Esophagus squamous epithelium (tissue), 4 donors: ENCODE data around the gene GPR158.

Experiments used
- POLR2A ChIP-seq, 4 donors: fragments of 450-650 bp; IDR thresholded peaks; one replicate each; pipeline ENCODE4 v1.6.1; 2017; ENCODE audit warnings: antibody characterized with exemption in 4 of 4, mild to moderate bottlenecking in 4 of 4, moderate library complexity in 3 of 4
- TF ChIP-seq, protein P1 (sequence below), 6 experiments: fragments of 450-650 bp in 4 of 6; fragments of 200-600 bp in 2 of 6; sonication (generic) in 2 of 6; IDR thresholded peaks; one replicate each; pipeline ENCODE4 v1.5.1; 2016 to 2019; ENCODE audit warnings: antibody characterized with exemption in 6 of 6, mild to moderate bottlenecking in 4 of 6, moderate library complexity in 4 of 6

DNA sequence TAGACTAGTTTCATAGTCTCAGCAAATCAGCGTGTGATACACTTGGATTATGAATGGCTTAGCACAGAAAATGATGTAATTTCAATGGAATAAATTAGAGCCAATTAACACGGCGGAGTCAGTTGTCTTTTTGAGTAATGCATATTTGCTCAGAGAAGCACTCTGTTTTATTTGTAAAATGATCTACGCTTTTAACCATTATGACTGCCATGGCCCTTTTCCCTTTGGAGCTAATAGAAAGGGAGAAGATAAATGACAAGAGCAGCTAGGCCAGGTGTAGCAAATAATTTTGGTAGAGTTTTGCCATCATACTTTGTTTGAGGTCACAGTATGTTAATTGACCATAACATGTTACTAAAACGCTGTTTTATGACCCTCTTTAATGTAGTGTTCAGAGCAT is 86.8 kb downstream of the GPR158 start:
- no peak for TF ChIP-seq POLR2A (IDR thresholded peaks at IDR 0.05)
- TF ChIP-seq, protein P1, sequence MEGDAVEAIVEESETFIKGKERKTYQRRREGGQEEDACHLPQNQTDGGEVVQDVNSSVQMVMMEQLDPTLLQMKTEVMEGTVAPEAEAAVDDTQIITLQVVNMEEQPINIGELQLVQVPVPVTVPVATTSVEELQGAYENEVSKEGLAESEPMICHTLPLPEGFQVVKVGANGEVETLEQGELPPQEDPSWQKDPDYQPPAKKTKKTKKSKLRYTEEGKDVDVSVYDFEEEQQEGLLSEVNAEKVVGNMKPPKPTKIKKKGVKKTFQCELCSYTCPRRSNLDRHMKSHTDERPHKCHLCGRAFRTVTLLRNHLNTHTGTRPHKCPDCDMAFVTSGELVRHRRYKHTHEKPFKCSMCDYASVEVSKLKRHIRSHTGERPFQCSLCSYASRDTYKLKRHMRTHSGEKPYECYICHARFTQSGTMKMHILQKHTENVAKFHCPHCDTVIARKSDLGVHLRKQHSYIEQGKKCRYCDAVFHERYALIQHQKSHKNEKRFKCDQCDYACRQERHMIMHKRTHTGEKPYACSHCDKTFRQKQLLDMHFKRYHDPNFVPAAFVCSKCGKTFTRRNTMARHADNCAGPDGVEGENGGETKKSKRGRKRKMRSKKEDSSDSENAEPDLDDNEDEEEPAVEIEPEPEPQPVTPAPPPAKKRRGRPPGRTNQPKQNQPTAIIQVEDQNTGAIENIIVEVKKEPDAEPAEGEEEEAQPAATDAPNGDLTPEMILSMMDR (IDR thresholded peaks at IDR 0.05), result no peak
